GM19397 (cell line): ENCODE results near the gene TIMP4.

Experiments
- ATAC-seq: cut with Tn5 transposase; IDR thresholded peaks from one replicate; pipeline ENCODE4 v1.9.1; 2021; ENCODE audit warnings: mild to moderate bottlenecking, moderate library complexity; ENCODE audit not compliant: unreplicated experiment

TIMP4 gene

GRCh38 chr3:12158387-12159226, at the start of gene TIMP4:
TSS of gene TIMP4 (minus strand) at chr3:12158912. CDS start at chr3:12158840, 72 bp downstream.
- no peak for ATAC-seq

- ATAC-seq = no peak
Observed at GRCh38 chr3:12205171-12205570, 46.5 kb upstream of the TIMP4 start.

- no peak for ATAC-seq
Observed at GRCh38 chr3:12201813-12202212, 43.1 kb upstream of the TIMP4 start.

- no peak for ATAC-seq
Observed at GRCh38 chr3:12198301-12198700, 39.6 kb upstream of the TIMP4 start.

GRCh38 chr3:12197475-12197874, 38.8 kb upstream of the TIMP4 start:
- ATAC-seq = no peak

GRCh38 chr3:12196684-12197083, 38.0 kb upstream of the TIMP4 start:
- no peak for ATAC-seq

- ATAC-seq = no peak
Observed at GRCh38 chr3:12195231-12195630, 36.5 kb upstream of the TIMP4 start.

- peak; percentile 57 for ATAC-seq
Observed at GRCh38 chr3:12194669-12195161, 36.0 kb upstream of the TIMP4 start.

- no peak for ATAC-seq
Observed at GRCh38 chr3:12194209-12194608, 35.5 kb upstream of the TIMP4 start.

GRCh38 chr3:12193485-12194165, 34.9 kb upstream of the TIMP4 start:
- ATAC-seq = peak; percentile 42

- no peak for ATAC-seq
Observed at GRCh38 chr3:12192655-12193484, 34.2 kb upstream of the TIMP4 start.

GRCh38 chr3:12192173-12192572, 33.5 kb upstream of the TIMP4 start:
- ATAC-seq = no peak

- ATAC-seq = no peak
Observed at GRCh38 chr3:12191559-12191958, 32.8 kb upstream of the TIMP4 start.

- ATAC-seq = no peak
Observed at GRCh38 chr3:12190832-12191231, 32.1 kb upstream of the TIMP4 start.

GRCh38 chr3:12190221-12190807, 31.6 kb upstream of the TIMP4 start:
- ATAC-seq = no peak

- no peak for ATAC-seq
Observed at GRCh38 chr3:12188681-12189287, 30.1 kb upstream of the TIMP4 start.

GRCh38 chr3:12188328-12188648, 29.6 kb upstream of the TIMP4 start:
- ATAC-seq = no peak

- ATAC-seq = peak; percentile 76
Observed at GRCh38 chr3:12187448-12188327, 29.0 kb upstream of the TIMP4 start.

GRCh38 chr3:12186515-12187286, 28.0 kb upstream of the TIMP4 start:
- ATAC-seq = no peak
